Measurements from ENCODE around the gene PCSK4. TPM values are rescaled to one million over a fixed set of nuclear protein-coding genes. Genes with fewer than 3 reads are reported as not detected.
A peak's percentile ranks its signal among the peaks of the same experiment; 100 is the strongest.
"Not testable (repeated sequence)": the region's sequence is repeated elsewhere in the genome, so short reads cannot be mapped to it uniquely, and the experiment has no call there.

The PCSK4 gene
- total RNA-seq (2012; rRNA removed): 0.87 and 2.8 TPM in 2 replicates

- Histone ChIP-seq H3K9ac (ENCODE audit: low read depth, low read length) (peak within 1 kb of the TSS; percentile 65), H3K4me1 (ENCODE audit: control insufficient read depth, insufficient read depth, low read length) (peaks cover 15% of the 10 kb centered on the region), H3K27me3 (ENCODE audit: control insufficient read depth, insufficient read depth, low read length) (peaks cover 15% of the 10 kb centered on the region), H3K36me3 (ENCODE audit: insufficient read depth, low read length) (no peaks in the 10 kb centered on the region), H3K4me2 (ENCODE audit: low read length) (peak within 1 kb of the TSS; percentile 100), H3K4me3 (ENCODE audit: low read length) (peak within 1 kb of the TSS; percentile 94), H3K9me3 (replicated peaks; ENCODE audit: low read length) (no peaks in the 10 kb centered on the region)
Observed at GRCh38 chr19:1490311-1491113, at the start of gene PCSK4. Gene PCSK4 (minus strand): TSS chr19:1490350. CDS start chr19:1490346, 4 bp downstream.

GRCh38 chr19:1539749-1540148 is 49.6 kb upstream of the PCSK4 start:
- H3K27me3 ChIP-seq (ENCODE audit: control insufficient read depth, insufficient read depth, low read length); H3K4me2 ChIP-seq (ENCODE audit: low read length): not testable (repeated sequence)

GRCh38 chr19:1538978-1539377 is 48.8 kb upstream of the PCSK4 start:
- H3K4me2 ChIP-seq (ENCODE audit: low read length): peak overlapping the region; percentile 52
- no peaks in the 10 kb centered on the region for H3K36me3 ChIP-seq (ENCODE audit: insufficient read depth, low read length)
- H3K9ac ChIP-seq (ENCODE audit: low read depth, low read length): no peak overlapping the region
- H3K4me1 ChIP-seq (ENCODE audit: control insufficient read depth, insufficient read depth, low read length): peaks cover 6% of the 10 kb centered on the region
- peaks cover 10% of the 10 kb centered on the region for H3K27me3 ChIP-seq (ENCODE audit: control insufficient read depth, insufficient read depth, low read length)
- no peaks in the 10 kb centered on the region for H3K9me3 ChIP-seq (replicated peaks; ENCODE audit: low read length)
- H3K4me3 ChIP-seq (ENCODE audit: low read length): no peak overlapping the region

More at GRCh38 chr19:1539749-1540148, 49.6 kb upstream of the PCSK4 start:
- H3K4me3 ChIP-seq (ENCODE audit: low read length); H3K9me3 ChIP-seq (replicated peaks; ENCODE audit: low read length); H3K36me3 ChIP-seq (ENCODE audit: insufficient read depth, low read length); H3K4me1 ChIP-seq (ENCODE audit: control insufficient read depth, insufficient read depth, low read length); H3K9ac ChIP-seq (ENCODE audit: low read depth, low read length): not testable (repeated sequence)

DNA sequence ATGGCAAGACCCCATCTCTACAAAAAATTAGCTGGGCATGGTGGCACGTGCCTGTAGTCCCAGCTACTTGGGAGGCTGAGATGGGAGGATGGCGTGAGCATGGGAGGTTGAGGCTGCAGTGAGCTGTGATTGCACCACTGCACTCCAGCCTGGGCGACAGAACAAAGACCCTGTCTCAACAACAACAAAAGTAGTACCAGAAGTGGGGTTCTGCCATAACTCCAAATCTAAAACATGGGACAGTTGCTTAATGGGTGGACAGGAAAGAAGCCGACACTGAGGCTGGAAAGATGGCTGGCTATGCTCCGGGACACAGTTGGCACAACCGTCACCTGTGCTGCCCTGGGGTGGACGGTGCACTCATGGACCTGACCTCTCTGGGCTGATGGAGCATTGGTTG is 45.5 kb upstream of the PCSK4 start:
- not testable (repeated sequence) for H3K9ac ChIP-seq (ENCODE audit: low read depth, low read length); H3K4me3 ChIP-seq (ENCODE audit: low read length); H3K36me3 ChIP-seq (ENCODE audit: insufficient read depth, low read length); H3K9me3 ChIP-seq (replicated peaks; ENCODE audit: low read length); H3K4me2 ChIP-seq (ENCODE audit: low read length); H3K4me1 ChIP-seq (ENCODE audit: control insufficient read depth, insufficient read depth, low read length); H3K27me3 ChIP-seq (ENCODE audit: control insufficient read depth, insufficient read depth, low read length)

- H3K4me2 ChIP-seq (ENCODE audit: low read length): no peak overlapping the region
- no peaks in the 10 kb centered on the region for H3K9me3 ChIP-seq (replicated peaks; ENCODE audit: low read length)
- no peak overlapping the region for H3K9ac ChIP-seq (ENCODE audit: low read depth, low read length)
- H3K36me3 ChIP-seq (ENCODE audit: insufficient read depth, low read length): no peaks in the 10 kb centered on the region
- H3K27me3 ChIP-seq (ENCODE audit: control insufficient read depth, insufficient read depth, low read length): peaks cover 3% of the 10 kb centered on the region
- H3K4me3 ChIP-seq (ENCODE audit: low read length): no peak overlapping the region
- H3K4me1 ChIP-seq (ENCODE audit: control insufficient read depth, insufficient read depth, low read length): peaks cover 6% of the 10 kb centered on the region
Observed at GRCh38 chr19:1534972-1535371, 44.8 kb upstream of the PCSK4 start.

DNA sequence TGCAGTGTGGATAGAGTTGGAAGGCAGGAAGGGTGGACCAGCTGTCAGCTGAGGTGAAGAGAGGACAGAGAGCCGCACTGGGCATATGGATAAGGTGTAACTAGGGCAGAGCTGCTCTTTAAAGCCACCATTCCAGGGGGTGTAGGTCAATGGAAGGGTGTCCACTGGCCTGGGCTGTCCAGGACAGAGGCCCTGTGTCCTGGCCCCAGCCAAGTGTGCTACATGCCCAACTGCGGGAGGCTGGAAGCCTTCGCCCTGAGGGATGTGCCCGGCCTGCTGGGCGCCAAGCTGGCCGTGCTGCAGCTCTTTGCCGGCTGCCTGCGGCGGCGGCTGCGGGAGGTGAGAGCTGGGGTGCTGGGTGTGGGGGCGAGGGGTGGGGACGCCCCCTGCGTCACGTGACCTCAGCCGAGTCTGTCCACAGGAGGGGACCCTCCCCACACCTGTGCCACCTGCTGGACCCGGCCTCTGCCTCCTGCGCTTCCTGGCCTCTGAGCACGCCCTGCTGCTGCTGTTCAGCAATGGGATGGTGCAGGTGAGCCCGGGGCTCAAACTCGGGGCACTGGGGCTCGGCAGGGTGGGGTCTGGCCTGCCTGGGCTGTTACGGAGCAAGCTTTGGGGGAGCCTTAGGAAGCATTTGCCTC is 43.5 kb upstream of the PCSK4 start:
- H3K36me3 ChIP-seq (ENCODE audit: insufficient read depth, low read length): no peaks in the 10 kb centered on the region
- H3K9me3 ChIP-seq (replicated peaks; ENCODE audit: low read length): no peaks in the 10 kb centered on the region
- H3K4me1 ChIP-seq (ENCODE audit: control insufficient read depth, insufficient read depth, low read length): peaks cover 2% of the 10 kb centered on the region
- no peaks in the 10 kb centered on the region for H3K27me3 ChIP-seq (ENCODE audit: control insufficient read depth, insufficient read depth, low read length)
- H3K4me3 ChIP-seq (ENCODE audit: low read length): no peak overlapping the region
- no peak overlapping the region for H3K4me2 ChIP-seq (ENCODE audit: low read length)
- no peak overlapping the region for H3K9ac ChIP-seq (ENCODE audit: low read depth, low read length)

- Histone ChIP-seq H3K4me3 (ENCODE audit: low read length) (no peak overlapping the region), H3K4me1 (ENCODE audit: control insufficient read depth, insufficient read depth, low read length) (no peaks in the 10 kb centered on the region), H3K36me3 (ENCODE audit: insufficient read depth, low read length) (no peaks in the 10 kb centered on the region), H3K9ac (ENCODE audit: low read depth, low read length) (no peak overlapping the region), H3K9me3 (replicated peaks; ENCODE audit: low read length) (no peaks in the 10 kb centered on the region), H3K4me2 (ENCODE audit: low read length) (no peak overlapping the region), H3K27me3 (ENCODE audit: control insufficient read depth, insufficient read depth, low read length) (no peaks in the 10 kb centered on the region)
Observed at GRCh38 chr19:1532003-1532402, 41.9 kb upstream of the PCSK4 start.

DNA sequence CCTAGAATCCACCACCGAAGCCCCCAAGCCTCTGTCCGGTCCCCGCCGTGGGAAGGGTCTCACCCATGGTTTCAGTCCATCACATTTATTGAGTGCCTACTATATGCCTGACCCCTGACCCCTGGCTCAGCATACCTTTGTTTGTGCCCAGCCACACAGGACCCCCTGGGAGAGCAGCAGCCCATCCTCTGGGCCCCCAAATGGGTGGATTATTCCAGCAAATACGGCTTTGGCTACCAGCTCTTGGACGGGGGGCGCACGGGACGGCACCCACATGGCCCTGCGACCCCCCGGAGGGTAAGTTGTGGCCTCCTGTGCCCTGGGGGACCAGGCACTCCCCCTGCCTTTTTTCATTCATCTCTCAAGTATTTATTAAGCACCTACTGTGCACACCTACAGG is 41.4 kb upstream of the PCSK4 start:
- no peaks in the 10 kb centered on the region for H3K9me3 ChIP-seq (replicated peaks; ENCODE audit: low read length)
- no peak overlapping the region for H3K9ac ChIP-seq (ENCODE audit: low read depth, low read length)
- H3K4me3 ChIP-seq (ENCODE audit: low read length): no peak overlapping the region
- no peaks in the 10 kb centered on the region for H3K27me3 ChIP-seq (ENCODE audit: control insufficient read depth, insufficient read depth, low read length)
- H3K4me1 ChIP-seq (ENCODE audit: control insufficient read depth, insufficient read depth, low read length): no peaks in the 10 kb centered on the region
- no peak overlapping the region for H3K4me2 ChIP-seq (ENCODE audit: low read length)
- H3K36me3 ChIP-seq (ENCODE audit: insufficient read depth, low read length): no peaks in the 10 kb centered on the region

- not testable (repeated sequence) for H3K4me3 ChIP-seq (ENCODE audit: low read length); H3K4me2 ChIP-seq (ENCODE audit: low read length); H3K9ac ChIP-seq (ENCODE audit: low read depth, low read length); H3K9me3 ChIP-seq (replicated peaks; ENCODE audit: low read length); H3K4me1 ChIP-seq (ENCODE audit: control insufficient read depth, insufficient read depth, low read length); H3K36me3 ChIP-seq (ENCODE audit: insufficient read depth, low read length); H3K27me3 ChIP-seq (ENCODE audit: control insufficient read depth, insufficient read depth, low read length)
Observed at GRCh38 chr19:1530856-1531255, 40.7 kb upstream of the PCSK4 start.

DNA sequence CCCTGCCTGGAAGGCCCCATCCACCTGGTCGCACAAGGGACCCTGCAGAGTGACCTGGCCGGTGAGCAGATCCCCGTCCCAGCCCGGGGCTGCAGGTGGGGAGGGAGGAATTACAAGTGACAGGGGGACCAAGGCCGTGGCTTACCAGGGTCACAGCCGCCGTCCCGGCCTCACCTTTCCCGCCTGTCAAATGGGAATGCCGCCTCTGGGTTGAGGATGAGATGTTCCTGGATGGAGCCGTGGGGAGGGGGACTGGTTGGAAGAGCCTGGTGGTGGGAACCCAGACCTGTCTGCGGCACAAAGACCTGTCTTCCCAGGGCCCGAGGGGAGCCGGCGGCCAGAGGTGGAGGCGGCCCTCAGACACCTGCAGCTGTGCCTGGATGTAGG is 39.3 kb upstream of the PCSK4 start:
- no peak overlapping the region for H3K4me2 ChIP-seq (ENCODE audit: low read length)
- H3K9ac ChIP-seq (ENCODE audit: low read depth, low read length): no peak overlapping the region
- no peak overlapping the region for H3K4me3 ChIP-seq (ENCODE audit: low read length)
- no peaks in the 10 kb centered on the region for H3K4me1 ChIP-seq (ENCODE audit: control insufficient read depth, insufficient read depth, low read length)
- H3K36me3 ChIP-seq (ENCODE audit: insufficient read depth, low read length): no peaks in the 10 kb centered on the region
- H3K9me3 ChIP-seq (replicated peaks; ENCODE audit: low read length): no peaks in the 10 kb centered on the region
- H3K27me3 ChIP-seq (ENCODE audit: control insufficient read depth, insufficient read depth, low read length): peaks cover 15% of the 10 kb centered on the region

GRCh38 chr19:1528596-1529429 is 38.7 kb upstream of the PCSK4 start:
- Histone ChIP-seq H3K9ac (ENCODE audit: low read depth, low read length) (no peak overlapping the region), H3K4me1 (ENCODE audit: control insufficient read depth, insufficient read depth, low read length) (no peaks in the 10 kb centered on the region), H3K27me3 (ENCODE audit: control insufficient read depth, insufficient read depth, low read length) (peaks cover 19% of the 10 kb centered on the region), H3K9me3 (replicated peaks; ENCODE audit: low read length) (no peaks in the 10 kb centered on the region), H3K4me2 (ENCODE audit: low read length) (no peak overlapping the region), H3K36me3 (ENCODE audit: insufficient read depth, low read length) (no peaks in the 10 kb centered on the region), H3K4me3 (ENCODE audit: low read length) (no peak overlapping the region)

All from skeletal muscle satellite cell (primary cell).